Heart left ventricle (tissue), 16 donors: ENCODE measurements around the gene MOGAT1. TPM values are rescaled to one million over a fixed set of nuclear protein-coding genes. Genes with fewer than 3 reads are reported as not detected.
"Not testable (repeated sequence)": the region's sequence is repeated elsewhere in the genome, so short reads cannot be mapped to it uniquely, and the experiment has no call there.

Source experiments
- ATAC-seq, 4 donors: fragments of 200-7000 bp; cut with Tn5 transposase; one replicate each; pipeline ENCODE4 v1.9.1; 2020 to 2022; ENCODE audit warnings: moderate library complexity in 4 of 4, mild to moderate bottlenecking in 3 of 4, moderate number of reproducible peaks in 1 of 4
- DNase-seq, 5 donors: peaks; one replicate each; pipeline ENCODE4 v3.0.0-alpha.2; 2020
- H3K27ac ChIP-seq, 12 donors: fragments of 200-600 bp; sonication (generic) in 4 of 12; one replicate each; pipeline versions ENCODE4 v1.5.0 to v1.8.0; 2016 to 2022; ENCODE audit warnings: mild to moderate bottlenecking in 2 of 12
- H3K27me3 ChIP-seq, 9 donors: fragments of 200-600 bp; sonication (generic) in 2 of 9; one replicate each; pipeline versions ENCODE4 v1.5.1 to v1.8.0; 2016 to 2022; ENCODE audit warnings: mild to moderate bottlenecking in 3 of 9
- H3K36me3 ChIP-seq, 9 donors: fragments of 200-600 bp; sonication (generic) in 2 of 9; one replicate each; pipeline versions ENCODE4 v1.5.0 to v1.8.0; 2018 to 2022; ENCODE audit warnings: mild to moderate bottlenecking in 2 of 9
- H3K4me1 ChIP-seq, 12 donors: fragments of 200-600 bp; sonication (generic) in 4 of 12; one replicate each; pipeline versions ENCODE4 v1.5.0 to v1.8.0; 2016 to 2022; ENCODE audit warnings: mild to moderate bottlenecking in 3 of 12
- H3K4me3 ChIP-seq, 12 donors: fragments of 200-600 bp; sonication (generic) in 4 of 12; one replicate each; pipeline versions ENCODE4 v1.5.0 to v1.8.0; 2017 to 2022; ENCODE audit warnings: mild to moderate bottlenecking in 9 of 12, moderate library complexity in 4 of 12
- H3K9me3 ChIP-seq, 12 donors: fragments of 200-600 bp; sonication (generic) in 4 of 12; one replicate each; pipeline versions ENCODE4 v1.5.0 to v1.8.0; 2016 to 2022; ENCODE audit warnings: mild to moderate bottlenecking in 1 of 12
- POLR2A ChIP-seq, 2 donors: fragments of 450-650 bp; IDR thresholded peaks; one replicate each; pipeline ENCODE4 v1.6.1; 2017; ENCODE audit warnings: antibody characterized with exemption in 2 of 2, mild to moderate bottlenecking in 2 of 2, moderate library complexity in 2 of 2
- WGBS, 4 donors: extraction: QIAGEN DNeasy Blood & Tissue Kit in 2 of 4; methylation state at CpG; one replicate each; pipeline versions ENCODE4 v1.1.5 to v1.1.7; 2013 to 2018; 5-methylcytosine and 5-hydroxymethylcytosine counted together
- intact Hi-C, 10 donors: fragments of 100-400 bp; cut with DNase I; formaldehyde crosslinking; loops; one replicate each; pipeline versions ENCODE4 v1.11.1 to v1.14.2; 2022
- polyA plus RNA-seq, 2 donors: library from polyadenylated mRNA; stranded (reverse); fragments of 200-250 nt; gene quantifications; one replicate each; pipeline ENCODE4 v1.2.3, GENCODE V29; 2013
- total RNA-seq, 9 donors: library from RNA; depleted of rRNA in 2 of 9; stranded (reverse); fragments of >200 nt in 2 of 9; fragmentation: NEBNext Ultra II Directional in 3 of 9; extraction: Animal tissue kit (Norgen Biotek cat#: 25700) in 3 of 9; gene quantifications; one replicate each; pipeline versions ENCODE4 v1.1.0 to v1.2.4, GENCODE V29; 2016 to 2023
- TF ChIP-seq, protein P1 (sequence below), 12 donors: fragments of 200-600 bp; sonication (generic) in 4 of 12; IDR thresholded peaks; one replicate each; pipeline versions ENCODE4 v1.5.0 to v1.8.0; 2018 to 2022; ENCODE audit warnings: antibody characterized with exemption in 12 of 12, mild to moderate bottlenecking in 5 of 12
- donor health status: ischemic (EF 13 %, LVEDD 7.1; RV severe dilation, severe dysfunction).
- donor health status: healthy with polysubstance abuse.
- donor health status: DM: no; HTN: yes; CAD: no.
- donor health status: DM: no; HTN: no; CAD: no.
- donor health status: ischemic (EF 25% LVEDD 6.9; RV normal size, moderate dysfunction).
- donor health status: ischemic (EF 25% LVEDD 5.7; RV mildly dilated, moderate dysfunction).
- donor health status: healthy.
- donor health status: DM: yes; HTN: yes; CAD: no.
- donor health status: ischemic (EF 35%, LVEDD 5.7; RV mildly dilated, moderate dysfunction).
- donor health status: nonischemic (EF 11% LVEDD 7.7; RV severe dilation, severe dysfunction).
- donor health status: DM: yes; HTN: yes; CAD: no.
- donor health status: PGD.
- donor health status: ischemic (EF 29% LVEDD 5.4; RV normal size, mild dysfunction).
- donor health status: nonischemic (EF 23%, LVEDD 6.1; RV moderate dilation, normal function).

The MOGAT1 gene
- total and polyA plus RNA-seq, 11 donors: 0.19 to 1.1 (median 0.40) TPM; not detected in 2

DNA sequence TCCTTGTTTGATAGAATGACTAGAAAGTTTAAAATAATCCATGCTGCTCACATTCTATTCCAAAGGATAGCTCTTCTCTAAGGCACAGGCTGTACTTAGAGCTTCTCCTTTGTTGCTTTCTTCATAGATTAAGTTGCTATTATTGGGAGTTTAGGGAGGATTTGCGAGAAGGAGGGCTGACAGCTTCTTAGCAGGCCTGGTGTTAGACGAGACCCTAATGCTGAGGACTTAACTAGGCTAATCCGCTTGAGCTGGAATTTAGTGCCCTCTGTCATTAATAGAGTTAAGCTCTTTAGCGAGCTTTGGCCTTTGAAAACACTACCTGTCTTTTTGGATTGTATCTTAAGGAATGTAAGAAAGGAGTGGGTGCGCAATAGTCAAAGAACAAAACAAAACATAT is 81.3 kb downstream of the MOGAT1 start:
- ATAC-seq (no peak), DNase-seq (no peak)
- no peak overlapping the region for H3K4me3 ChIP-seq
- TF ChIP-seq, protein P1, sequence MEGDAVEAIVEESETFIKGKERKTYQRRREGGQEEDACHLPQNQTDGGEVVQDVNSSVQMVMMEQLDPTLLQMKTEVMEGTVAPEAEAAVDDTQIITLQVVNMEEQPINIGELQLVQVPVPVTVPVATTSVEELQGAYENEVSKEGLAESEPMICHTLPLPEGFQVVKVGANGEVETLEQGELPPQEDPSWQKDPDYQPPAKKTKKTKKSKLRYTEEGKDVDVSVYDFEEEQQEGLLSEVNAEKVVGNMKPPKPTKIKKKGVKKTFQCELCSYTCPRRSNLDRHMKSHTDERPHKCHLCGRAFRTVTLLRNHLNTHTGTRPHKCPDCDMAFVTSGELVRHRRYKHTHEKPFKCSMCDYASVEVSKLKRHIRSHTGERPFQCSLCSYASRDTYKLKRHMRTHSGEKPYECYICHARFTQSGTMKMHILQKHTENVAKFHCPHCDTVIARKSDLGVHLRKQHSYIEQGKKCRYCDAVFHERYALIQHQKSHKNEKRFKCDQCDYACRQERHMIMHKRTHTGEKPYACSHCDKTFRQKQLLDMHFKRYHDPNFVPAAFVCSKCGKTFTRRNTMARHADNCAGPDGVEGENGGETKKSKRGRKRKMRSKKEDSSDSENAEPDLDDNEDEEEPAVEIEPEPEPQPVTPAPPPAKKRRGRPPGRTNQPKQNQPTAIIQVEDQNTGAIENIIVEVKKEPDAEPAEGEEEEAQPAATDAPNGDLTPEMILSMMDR (IDR thresholded peaks at IDR 0.05): no peak
- no peak for TF ChIP-seq POLR2A (IDR thresholded peaks at IDR 0.05)
- H3K36me3 ChIP-seq: no peaks in the 10 kb centered on the region
- WGBS, 4 donors: 67 to 75% (median 72%) methylated on average over 5 of the region's 5 CpGs
- intact Hi-C loops: loop anchor here in 6 of 10 donors (1.0 to 5.0 kb wide), 5 partner anchors 35 to 110 kb away; partner anchors contain the start of gene ACSL3 (in 3 of the 6)
- peaks cover 0 to 30% (median 19%) of the 10 kb centered on the region in 12 donors for H3K4me1 ChIP-seq
- no peaks in the 10 kb centered on the region for H3K27me3 ChIP-seq
- no peaks in the 10 kb centered on the region for H3K9me3 ChIP-seq
- H3K27ac ChIP-seq: peak overlapping the region in 11 of 12 donors; percentile 5 to 66 (median 28)

DNA sequence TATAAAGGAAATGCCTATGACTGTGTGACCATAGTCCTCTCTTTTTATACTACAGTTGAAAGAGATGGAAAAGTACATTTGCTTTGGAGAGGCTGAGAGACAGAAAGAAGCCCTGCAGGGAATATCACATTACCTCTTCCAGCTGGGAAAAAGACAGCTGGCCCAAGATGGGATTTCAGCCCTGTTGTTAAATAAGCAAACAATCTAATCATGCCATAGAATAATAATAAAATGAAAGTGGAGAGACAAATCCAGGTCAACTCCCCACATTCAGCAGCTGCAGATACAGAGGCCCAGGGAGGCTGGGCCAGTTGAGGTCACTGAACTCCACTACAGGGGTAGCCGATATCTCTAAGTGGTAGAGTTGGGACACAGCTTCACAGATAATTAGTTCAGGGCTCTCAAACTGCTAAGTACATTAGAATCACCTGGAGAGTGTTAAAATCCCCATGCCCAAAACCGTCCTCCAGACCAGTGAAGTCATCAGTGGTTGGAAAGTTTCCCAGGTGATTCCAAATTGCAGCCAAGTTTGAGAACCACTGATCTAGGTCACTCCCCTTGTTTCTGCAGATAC is 81.9 kb downstream of the MOGAT1 start:
- peak overlapping the region in 11 of 12 donors; percentile 5 to 66 (median 38) for H3K27ac ChIP-seq
- H3K9me3 ChIP-seq: no peaks in the 10 kb centered on the region
- intact Hi-C loops: loop anchor here in 6 of 10 donors (1.0 to 5.0 kb wide), 5 partner anchors 36 to 109 kb away; partner anchors contain the start of gene ACSL3 (in 3 of the 6)
- DNase-seq: peak in 4 of 5 donors; percentile 46 to 72 (median 53)
- H3K4me3 ChIP-seq: no peak overlapping the region
- peaks cover 0 to 30% (median 19%) of the 10 kb centered on the region in 12 donors for H3K4me1 ChIP-seq
- ATAC-seq: peak; percentile 95 to 97 (median 96)
- no peaks in the 10 kb centered on the region for H3K27me3 ChIP-seq
- TF ChIP-seq, protein P1 (IDR thresholded peaks at IDR 0.05): no peak
- no peak for TF ChIP-seq POLR2A (IDR thresholded peaks at IDR 0.05)
- WGBS, 4 donors: 25 to 30% (median 29%) methylated on average over 2 of the region's 2 CpGs
- no peaks in the 10 kb centered on the region for H3K36me3 ChIP-seq

DNA sequence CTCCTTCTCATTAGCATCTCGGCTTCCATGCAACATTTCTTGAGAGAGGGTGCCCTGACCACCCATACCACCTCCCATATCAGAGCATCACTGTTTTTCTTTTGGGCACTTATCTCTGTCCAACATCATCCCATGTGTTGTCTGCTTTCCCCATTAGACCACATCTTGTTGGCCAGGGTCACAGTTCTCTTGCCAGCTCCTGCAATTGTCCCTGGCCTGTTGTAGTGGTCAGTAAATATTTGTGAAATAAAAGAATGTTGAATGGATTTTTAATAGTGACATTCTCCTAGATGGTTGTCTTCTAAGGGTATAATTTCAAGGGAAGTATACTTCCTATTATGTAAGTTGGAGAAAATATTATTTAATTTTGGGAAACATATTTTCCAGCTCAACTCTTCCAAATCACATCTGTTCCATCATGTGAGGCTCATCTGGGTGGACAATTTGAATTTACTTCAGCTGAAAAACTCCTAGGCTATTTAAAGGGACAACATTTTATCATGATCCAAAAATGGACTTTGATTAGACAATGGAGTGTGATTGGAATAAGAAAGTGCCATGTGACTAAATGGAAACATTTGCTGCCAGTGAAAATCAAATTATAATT is 83.0 kb downstream of the MOGAT1 start:
- peak overlapping the region in 1 of 12 donors; percentile 65 for H3K27ac ChIP-seq
- DNase-seq (no peak), ATAC-seq (no peak)
- H3K4me3 ChIP-seq: no peak overlapping the region
- intact Hi-C loops: loop anchor here in 6 of 10 donors (5.0 kb wide), 4 partner anchors 37 to 108 kb away; partner anchors contain the start of gene ACSL3 (in 3 of the 6)
- TF ChIP-seq, protein P1 (IDR thresholded peaks at IDR 0.05): no peak
- TF ChIP-seq POLR2A (IDR thresholded peaks at IDR 0.05): no peak
- no peaks in the 10 kb centered on the region for H3K9me3 ChIP-seq
- H3K4me1 ChIP-seq: peaks cover 0 to 30% (median 19%) of the 10 kb centered on the region in 12 donors
- H3K27me3 ChIP-seq: no peaks in the 10 kb centered on the region
- H3K36me3 ChIP-seq: no peaks in the 10 kb centered on the region
- WGBS, 4 donors: 88 to 100% (median 99%) methylated on average over 1 of the region's 1 CpG

DNA sequence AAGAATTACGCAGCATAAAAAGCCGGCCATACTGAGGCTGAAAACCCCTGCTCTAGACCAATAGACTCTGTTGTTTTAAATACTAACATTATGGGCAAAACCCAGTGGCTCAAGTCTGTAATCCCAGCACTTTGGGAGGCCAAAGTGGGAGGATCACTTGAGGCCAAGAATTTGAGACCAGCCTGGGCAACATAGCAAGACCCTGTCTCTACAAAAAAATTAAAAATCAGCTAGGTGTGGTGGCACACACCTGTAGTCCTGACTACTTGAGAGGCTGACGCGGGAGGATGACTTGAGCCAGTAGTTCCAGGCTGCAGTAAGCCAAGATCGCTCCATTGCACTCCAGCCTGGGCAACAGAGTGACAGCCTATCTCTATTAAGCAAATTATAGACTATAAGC is 84.1 kb downstream of the MOGAT1 start:
- peaks cover 0 to 30% (median 19%) of the 10 kb centered on the region in 12 donors for H3K4me1 ChIP-seq
- H3K36me3 ChIP-seq, ATAC-seq, H3K27ac ChIP-seq, H3K4me3 ChIP-seq, H3K27me3 ChIP-seq, intact Hi-C loops, H3K9me3 ChIP-seq, DNase-seq: not testable (repeated sequence)
- WGBS, 4 donors: 78 to 96% (median 93%) methylated on average over 5 of the region's 5 CpGs
